ENCODE measurements around the gene INPP5A.
"Not testable (repeated sequence)": the region's sequence is repeated elsewhere in the genome, so short reads cannot be mapped to it uniquely, and the experiment has no call there.

The INPP5A gene

GRCh38 chr10:132768346-132769248, 231.0 kb downstream of the INPP5A start:
- in situ Hi-C loops (cut with MboI; ENCODE audit: low pct_unique_long_range_greater_than_20kb, low sequenced_read_pairs, unreplicated experiment) = no loop called here
- no peak for DNase-seq (ENCODE audit: low spot score)
- TF ChIP-seq, protein P1, sequence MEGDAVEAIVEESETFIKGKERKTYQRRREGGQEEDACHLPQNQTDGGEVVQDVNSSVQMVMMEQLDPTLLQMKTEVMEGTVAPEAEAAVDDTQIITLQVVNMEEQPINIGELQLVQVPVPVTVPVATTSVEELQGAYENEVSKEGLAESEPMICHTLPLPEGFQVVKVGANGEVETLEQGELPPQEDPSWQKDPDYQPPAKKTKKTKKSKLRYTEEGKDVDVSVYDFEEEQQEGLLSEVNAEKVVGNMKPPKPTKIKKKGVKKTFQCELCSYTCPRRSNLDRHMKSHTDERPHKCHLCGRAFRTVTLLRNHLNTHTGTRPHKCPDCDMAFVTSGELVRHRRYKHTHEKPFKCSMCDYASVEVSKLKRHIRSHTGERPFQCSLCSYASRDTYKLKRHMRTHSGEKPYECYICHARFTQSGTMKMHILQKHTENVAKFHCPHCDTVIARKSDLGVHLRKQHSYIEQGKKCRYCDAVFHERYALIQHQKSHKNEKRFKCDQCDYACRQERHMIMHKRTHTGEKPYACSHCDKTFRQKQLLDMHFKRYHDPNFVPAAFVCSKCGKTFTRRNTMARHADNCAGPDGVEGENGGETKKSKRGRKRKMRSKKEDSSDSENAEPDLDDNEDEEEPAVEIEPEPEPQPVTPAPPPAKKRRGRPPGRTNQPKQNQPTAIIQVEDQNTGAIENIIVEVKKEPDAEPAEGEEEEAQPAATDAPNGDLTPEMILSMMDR (IDR thresholded peaks at IDR 0.05; ENCODE audit: extremely low read depth, insufficient read depth, missing control alignments) = no peak

DNA sequence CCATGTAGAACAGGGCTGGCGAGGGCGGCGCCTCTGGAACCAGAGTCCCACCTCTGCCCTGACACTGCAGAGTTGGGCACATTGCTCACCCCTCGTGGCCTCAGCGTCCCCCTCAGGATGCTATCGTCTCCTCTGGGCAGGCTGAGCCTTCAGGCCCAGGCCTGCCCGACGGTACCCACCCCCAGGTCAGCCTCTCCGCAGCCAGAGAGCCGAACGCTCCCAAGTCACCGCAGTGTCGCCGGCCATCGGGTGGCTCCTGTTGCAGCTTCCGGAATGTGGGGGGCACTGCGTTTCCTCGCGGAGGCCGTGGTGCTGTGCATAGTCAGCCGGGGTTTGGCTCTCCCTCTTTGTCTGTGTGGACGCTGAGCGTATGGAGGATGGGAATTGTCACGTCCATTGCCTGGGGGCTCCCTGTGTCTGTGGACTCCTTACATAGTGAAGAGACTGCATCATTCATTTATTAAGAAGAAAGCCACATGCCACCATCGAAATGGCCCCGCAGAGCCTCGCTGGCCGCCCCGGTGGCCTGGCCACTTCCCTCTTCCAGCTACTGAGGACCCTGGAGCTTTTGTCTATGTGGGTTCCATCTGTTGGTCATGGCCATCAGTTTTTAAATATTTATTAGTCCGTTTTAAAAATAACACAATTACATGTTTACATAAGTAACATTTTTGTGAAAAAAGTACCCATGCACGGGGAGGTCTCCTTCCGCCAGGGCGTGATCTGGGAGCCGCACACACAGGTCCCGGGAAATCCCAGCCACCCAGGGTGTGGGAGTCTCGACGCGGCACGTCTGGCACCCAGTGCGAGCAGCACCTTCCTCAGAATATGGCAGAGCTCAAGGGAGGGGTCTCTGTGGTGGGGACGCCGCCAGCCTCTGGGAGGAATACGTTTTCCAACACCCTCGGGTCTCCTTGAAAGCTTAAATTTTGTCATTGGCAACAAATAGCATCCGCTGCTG, 232.8 kb downstream of the INPP5A start:
- in situ Hi-C loops (cut with MboI; ENCODE audit: low pct_unique_long_range_greater_than_20kb, low sequenced_read_pairs, unreplicated experiment) = no loop called here
- TF ChIP-seq, protein P1 (IDR thresholded peaks at IDR 0.05; ENCODE audit: extremely low read depth, insufficient read depth, missing control alignments) = no peak

DNA sequence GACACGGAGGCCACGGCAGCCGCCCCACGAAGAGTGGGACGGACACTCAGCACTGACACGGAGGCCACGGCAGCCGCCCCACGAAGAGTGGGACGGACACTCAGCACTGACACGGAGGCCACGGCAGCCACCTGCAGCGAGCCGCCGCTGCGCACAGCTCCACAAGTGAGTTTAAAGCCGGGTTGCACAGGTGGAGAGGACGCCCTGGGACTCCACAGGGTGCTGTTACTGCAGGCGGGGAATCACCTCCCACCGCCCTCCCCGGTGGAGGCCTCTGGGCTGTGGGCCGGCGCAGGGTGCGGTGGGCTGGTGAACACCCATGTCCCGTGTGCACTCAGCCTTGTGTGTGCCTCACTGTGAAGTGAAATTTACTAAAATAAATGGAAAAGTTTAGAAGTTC, 235.2 kb downstream of the INPP5A start:
- DNase-seq (ENCODE audit: low spot score); in situ Hi-C loops (cut with MboI; ENCODE audit: low pct_unique_long_range_greater_than_20kb, low sequenced_read_pairs, unreplicated experiment): not testable (repeated sequence)

More for the DNA sequence above, 232.8 kb downstream of the INPP5A start:
- DNase-seq (ENCODE audit: low spot score) = no peak

- in situ Hi-C loops (cut with MboI; ENCODE audit: low pct_unique_long_range_greater_than_20kb, low sequenced_read_pairs, unreplicated experiment) = no loop called here
- no peak for DNase-seq (ENCODE audit: low spot score)
- TF ChIP-seq, protein P1 (IDR thresholded peaks at IDR 0.05; ENCODE audit: extremely low read depth, insufficient read depth, missing control alignments) = no peak
Observed at GRCh38 chr10:132774181-132774901, 236.8 kb downstream of the INPP5A start.

- no peak for DNase-seq (ENCODE audit: low spot score)
- in situ Hi-C loops (cut with MboI; ENCODE audit: low pct_unique_long_range_greater_than_20kb, low sequenced_read_pairs, unreplicated experiment) = no loop called here
- TF ChIP-seq, protein P1 (IDR thresholded peaks at IDR 0.05; ENCODE audit: extremely low read depth, insufficient read depth, missing control alignments) = no peak
Observed at GRCh38 chr10:132774902-132775863, 237.6 kb downstream of the INPP5A start.

DNA sequence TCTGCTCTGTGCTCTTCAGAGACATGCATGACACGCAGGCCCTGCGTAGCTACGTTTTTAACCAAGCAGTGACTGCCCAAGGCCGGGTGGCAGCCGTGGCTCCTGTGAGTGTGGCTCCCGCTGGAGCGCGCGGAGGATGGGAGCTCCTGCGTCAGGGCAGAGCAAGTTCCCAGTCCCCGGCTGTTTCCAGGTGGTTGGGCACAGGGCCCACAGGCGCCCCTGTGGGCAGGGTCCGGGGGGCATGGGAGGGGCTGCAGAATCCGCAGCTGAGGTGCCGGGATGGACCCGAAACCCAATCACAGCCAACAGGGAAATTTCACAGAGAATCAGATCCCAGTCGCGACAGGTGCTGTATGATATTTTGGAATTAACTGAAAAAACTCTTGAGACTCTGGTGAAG, 238.6 kb downstream of the INPP5A start:
- in situ Hi-C loops (cut with MboI; ENCODE audit: low pct_unique_long_range_greater_than_20kb, low sequenced_read_pairs, unreplicated experiment) = no loop called here
- DNase-seq (ENCODE audit: low spot score) = no peak
- TF ChIP-seq, protein P1 (IDR thresholded peaks at IDR 0.05; ENCODE audit: extremely low read depth, insufficient read depth, missing control alignments) = no peak

Measured in GM13977 (cell line).